HG03196 (cell line): ENCODE measurements around the gene IL4I1.

Experiments
- ATAC-seq: cut with Tn5 transposase; IDR thresholded peaks from one replicate; pipeline ENCODE4 v1.9.1; 2021; ENCODE audit not compliant: unreplicated experiment

The IL4I1 gene

GRCh38 chr19:49924004-49924880 lies 27.6 kb upstream of the IL4I1 start:
- ATAC-seq = no peak

GRCh38 chr19:49923055-49924003 lies 26.6 kb upstream of the IL4I1 start:
- no peak for ATAC-seq

GRCh38 chr19:49921871-49922795 lies 25.4 kb upstream of the IL4I1 start:
- ATAC-seq = no peak

GRCh38 chr19:49920624-49921363 lies 24.1 kb upstream of the IL4I1 start:
- ATAC-seq = no peak

- ATAC-seq = no peak
Observed at GRCh38 chr19:49918089-49918488, 21.4 kb upstream of the IL4I1 start.

- no peak for ATAC-seq
Observed at GRCh38 chr19:49916839-49917733, 20.4 kb upstream of the IL4I1 start.

- no peak for ATAC-seq
Observed at GRCh38 chr19:49915271-49915670, 18.6 kb upstream of the IL4I1 start.

GRCh38 chr19:49913720-49914119 lies 17.0 kb upstream of the IL4I1 start:
- ATAC-seq = no peak

GRCh38 chr19:49912965-49913685 lies 16.4 kb upstream of the IL4I1 start:
- ATAC-seq = no peak

- ATAC-seq = peak; percentile 38
Observed at GRCh38 chr19:49911381-49912145, 14.9 kb upstream of the IL4I1 start.

- no peak for ATAC-seq
Observed at GRCh38 chr19:49910179-49910578, 13.5 kb upstream of the IL4I1 start.

- ATAC-seq = no peak
Observed at GRCh38 chr19:49908480-49909420, 12.1 kb upstream of the IL4I1 start.

GRCh38 chr19:49907745-49908446 lies 11.2 kb upstream of the IL4I1 start:
- ATAC-seq = no peak

- no peak for ATAC-seq
Observed at GRCh38 chr19:49906879-49907564, 10.3 kb upstream of the IL4I1 start.

- ATAC-seq = no peak
Observed at GRCh38 chr19:49904136-49904535, 7.4 kb upstream of the IL4I1 start.
